Measurements from ENCODE around the gene EMB. TPM values are rescaled to one million over a fixed set of nuclear protein-coding genes. Genes with fewer than 3 reads are reported as not detected.
A peak's percentile ranks its signal among the peaks of the same experiment; 100 is the strongest.
"Not testable (repeated sequence)": the region's sequence is repeated elsewhere in the genome, so short reads cannot be mapped to it uniquely, and the experiment has no call there.

The EMB gene
- total and polyA plus RNA-seq, 4 experiments from 2014 or later = 176 to 277 (median 270) TPM

DNA sequence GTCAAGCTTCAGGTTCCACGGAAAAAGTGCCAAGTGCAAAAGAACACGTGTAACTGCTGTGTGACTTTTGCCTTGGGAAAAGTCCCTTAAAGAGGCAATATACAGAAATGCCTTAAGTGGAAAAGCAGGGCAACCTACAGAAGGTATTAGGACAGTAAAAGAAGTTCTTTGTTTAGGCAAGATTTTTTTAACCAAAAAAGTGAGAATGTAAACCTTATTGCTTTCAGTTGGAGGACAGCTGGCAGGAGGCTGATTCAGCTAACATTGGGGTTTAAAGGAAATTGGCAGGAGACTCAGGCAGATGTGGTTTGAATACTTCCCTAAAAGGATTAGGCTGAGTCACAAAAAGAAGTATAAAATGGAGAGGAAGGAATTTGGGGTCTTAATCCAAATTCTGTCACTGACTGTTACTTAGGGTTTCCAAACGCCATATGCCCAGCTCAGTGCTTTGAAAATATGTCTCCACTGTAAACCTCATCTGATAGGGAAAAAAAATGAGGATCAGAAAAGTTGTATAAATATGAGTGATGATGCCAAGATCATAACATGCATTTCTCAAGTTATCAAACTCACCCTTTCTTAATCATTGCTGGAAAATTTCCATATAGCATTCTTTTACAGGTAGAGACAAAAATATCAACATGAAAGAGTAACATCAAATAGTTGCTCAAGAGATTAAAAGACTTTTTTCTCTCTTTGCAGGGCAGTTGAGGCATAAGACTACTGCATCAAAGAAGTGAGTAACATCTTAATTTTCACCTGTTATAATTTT lies 9.8 kb downstream of the EMB start:
- H3K9me3 ChIP-seq (ENCODE audit: control insufficient read depth in 1 of 2, low read length in 2 of 2); H3K4me3 ChIP-seq (ENCODE audit: low read length in 2 of 2); H3K27me3 ChIP-seq (ENCODE audit: insufficient read depth, low read length); DNase-seq; H3K27ac ChIP-seq (ENCODE audit: low read depth, low read length); H3K36me3 ChIP-seq (ENCODE audit: insufficient read depth, low read length); H3K9me3 Mint-ChIP-seq; H3K27me3 Mint-ChIP-seq: not testable (repeated sequence)
- Mint-ChIP-seq H3K36me3 (peaks cover 22 to 31% of the 10 kb centered on the region in 2 donors), H3K27ac (peak overlapping the region; percentile 12 to 99 (median 90)), H3K4me3 (peak overlapping the region in 6 of 8 donors; percentile 11 to 74 (median 45)), H3K4me1 (peaks cover 57 to 92% (median 77%) of the 10 kb centered on the region in 4 donors)
- intact Hi-C loops (cut with micrococcal nuclease) = loop anchor here (1.0 to 2.0 kb wide), 2 partner anchors 9 to 15 kb away; no protein-coding TSS in a partner anchor
- POLR2A ChIA-PET (ENCODE audit: partially characterized antibody) = interaction anchor here (0.9 to 1.8 kb wide), 2 partner anchors 8 to 10 kb away, joined by 4 to 24 read pairs; partner anchors contain the start of gene EMB
- peaks cover 87% of the 10 kb centered on the region for H3K4me1 ChIP-seq (ENCODE audit: insufficient read depth, low read length)
- CTCF ChIA-PET (ENCODE audit: partially characterized antibody) = interaction anchor here (1.1 to 1.2 kb wide), 2 partner anchors 10 to 320 kb away, joined by 4 to 13 read pairs; partner anchors contain the start of gene EMB

DNA sequence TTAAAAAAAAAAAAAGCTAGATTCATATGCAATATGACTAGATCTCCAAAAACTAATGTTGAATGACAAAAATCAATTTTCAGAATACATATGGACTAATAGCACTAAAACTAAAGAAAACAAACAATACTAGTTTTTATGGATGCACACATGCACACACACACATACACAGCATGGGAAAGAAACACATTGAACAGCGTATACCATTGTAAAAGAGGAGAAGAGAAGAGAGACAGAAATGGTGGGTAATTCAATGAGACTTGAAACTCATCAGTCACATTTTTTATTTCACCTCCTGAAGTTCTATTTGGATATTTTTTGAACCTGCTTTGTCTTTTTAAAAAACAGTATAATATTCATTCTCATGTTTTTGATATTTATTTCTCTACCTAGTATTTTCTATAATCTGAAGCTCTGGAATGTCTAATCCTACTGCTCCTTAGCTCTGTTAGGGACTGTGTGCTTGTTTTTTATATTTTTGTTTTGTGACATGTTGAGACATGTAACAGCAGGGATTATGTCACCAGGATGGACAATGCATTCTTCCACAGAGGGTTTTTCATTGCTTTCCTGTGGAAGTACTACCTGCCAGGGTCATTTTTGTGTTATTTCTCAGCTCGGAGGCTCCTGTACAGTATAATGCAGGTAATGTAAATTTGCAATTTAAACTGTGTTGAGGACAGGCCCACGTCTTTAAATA lies 17.8 kb downstream of the EMB start:
- peaks cover 44% of the 10 kb centered on the region for H3K4me1 ChIP-seq (ENCODE audit: insufficient read depth, low read length)
- peaks cover 61 to 63% of the 10 kb centered on the region in 2 donors for H3K36me3 Mint-ChIP-seq
- H3K27me3 Mint-ChIP-seq; H3K9me3 Mint-ChIP-seq; POLR2A ChIA-PET (ENCODE audit: partially characterized antibody); H3K4me3 ChIP-seq (ENCODE audit: low read length in 2 of 2); CTCF ChIA-PET (ENCODE audit: partially characterized antibody); H3K9me3 ChIP-seq (ENCODE audit: control insufficient read depth in 1 of 2, low read length in 2 of 2); H3K27me3 ChIP-seq (ENCODE audit: insufficient read depth, low read length); H3K36me3 ChIP-seq (ENCODE audit: insufficient read depth, low read length); H3K27ac ChIP-seq (ENCODE audit: low read depth, low read length); DNase-seq: not testable (repeated sequence)
- intact Hi-C loops (cut with micrococcal nuclease) = loop anchor here (10.0 kb wide), 1 partner anchor 58 kb away; no protein-coding TSS in a partner anchor
- peak overlapping the region in 2 of 8 donors; percentile 7 to 57 for H3K4me3 Mint-ChIP-seq
- peak overlapping the region in 4 of 7 donors; percentile 12 to 79 (median 68) for H3K27ac Mint-ChIP-seq
- H3K4me1 Mint-ChIP-seq = peaks cover 47 to 84% (median 64%) of the 10 kb centered on the region in 4 donors

DNA sequence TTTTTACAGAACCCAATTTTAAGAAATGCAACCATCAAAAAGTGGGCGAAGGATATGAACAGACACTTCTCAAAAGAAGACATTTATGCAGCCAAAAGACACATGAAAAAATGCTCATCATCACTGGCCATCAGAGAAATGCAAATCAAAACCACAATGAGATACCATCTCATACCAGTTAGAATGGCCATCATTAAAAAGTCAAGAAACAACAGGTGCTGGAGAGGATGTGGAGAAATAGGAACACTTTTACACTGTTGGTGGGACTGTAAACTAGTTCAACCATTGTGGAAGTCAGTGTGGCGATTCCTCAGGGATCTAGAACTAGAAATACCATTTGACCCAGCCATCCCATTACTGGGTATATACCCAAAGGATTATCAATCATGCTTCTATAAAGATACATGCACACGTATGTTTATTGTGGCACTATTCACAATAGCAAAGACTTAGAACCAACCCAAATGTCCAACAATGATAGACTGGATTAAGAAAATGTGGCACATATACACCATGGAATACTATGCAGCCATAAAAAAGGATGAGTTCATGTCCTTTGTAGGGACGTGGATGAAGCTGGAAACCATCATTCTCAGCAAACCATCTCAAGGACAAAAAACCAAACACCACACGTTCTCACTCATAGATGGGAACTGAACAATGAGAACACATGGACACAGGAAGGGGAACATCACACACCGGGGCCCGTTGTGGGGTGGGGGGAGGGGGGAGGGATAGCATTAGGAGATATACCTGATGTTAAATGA lies 19.7 kb downstream of the EMB start:
- H3K9me3 Mint-ChIP-seq; H3K27ac ChIP-seq (ENCODE audit: low read depth, low read length); H3K36me3 ChIP-seq (ENCODE audit: insufficient read depth, low read length); H3K9me3 ChIP-seq (ENCODE audit: control insufficient read depth in 1 of 2, low read length in 2 of 2); H3K4me3 ChIP-seq (ENCODE audit: low read length in 2 of 2); H3K27me3 ChIP-seq (ENCODE audit: insufficient read depth, low read length); POLR2A ChIA-PET (ENCODE audit: partially characterized antibody); CTCF ChIA-PET (ENCODE audit: partially characterized antibody); H3K27me3 Mint-ChIP-seq; DNase-seq: not testable (repeated sequence)
- Mint-ChIP-seq H3K36me3 (peaks cover 48 to 51% of the 10 kb centered on the region in 2 donors), H3K4me3 (peak overlapping the region in 3 of 8 donors; percentile 10 to 52 (median 33)), H3K4me1 (peaks cover 53 to 85% (median 65%) of the 10 kb centered on the region in 4 donors), H3K27ac (peak overlapping the region in 4 of 7 donors; percentile 0 to 79 (median 56))
- intact Hi-C loops (cut with micrococcal nuclease) = loop anchor here (10.0 kb wide), 1 partner anchor 57 kb away; no protein-coding TSS in a partner anchor
- H3K4me1 ChIP-seq (ENCODE audit: insufficient read depth, low read length) = peaks cover 55% of the 10 kb centered on the region

DNA sequence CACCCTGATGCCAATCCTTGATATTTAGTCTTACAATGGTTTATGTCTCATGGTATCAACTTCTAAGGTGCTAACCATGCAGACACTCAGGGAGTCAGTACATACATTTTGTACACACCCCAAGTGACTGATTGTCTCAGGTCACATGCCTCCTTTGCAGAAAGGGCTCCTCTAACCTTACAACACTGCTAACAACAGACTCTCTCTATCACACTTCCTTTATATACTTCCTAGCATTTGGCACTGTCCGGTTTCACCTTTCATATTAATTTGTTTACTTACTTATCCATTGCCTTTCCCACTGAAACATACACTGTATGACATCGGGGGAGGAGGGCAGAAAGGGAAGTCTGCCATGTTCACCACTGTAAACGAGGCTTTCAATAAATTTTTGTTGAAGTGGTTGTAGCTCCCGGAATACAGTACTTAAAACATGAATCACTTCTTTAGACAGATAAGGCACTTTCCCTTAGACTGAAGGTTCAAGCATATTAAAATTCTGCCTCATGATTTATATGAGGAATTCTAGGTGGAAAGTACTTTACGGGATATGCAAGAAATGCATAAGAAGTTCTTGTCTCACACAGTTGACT lies 20.6 kb downstream of the EMB start:
- H3K4me3 Mint-ChIP-seq = peak overlapping the region in 4 of 8 donors; percentile 33 to 50 (median 40)

DNA sequence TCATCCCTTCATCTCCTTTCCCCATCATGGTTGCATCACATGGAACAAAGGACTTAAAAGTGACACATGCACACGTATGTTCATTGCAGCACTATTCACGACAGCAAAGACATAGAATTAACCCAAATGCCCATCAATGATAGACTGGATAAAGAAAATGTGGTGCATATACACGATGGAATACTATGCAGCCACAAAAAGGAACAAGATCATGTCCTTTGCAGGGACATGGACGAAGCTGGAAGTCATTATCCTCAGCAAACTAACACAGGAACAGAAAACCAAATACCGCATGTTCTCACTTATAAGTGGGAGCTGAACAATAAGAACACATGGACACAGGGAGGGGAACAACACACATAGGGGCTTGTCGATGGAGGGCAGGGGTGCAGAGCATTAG lies 21.4 kb downstream of the EMB start:
- Mint-ChIP-seq H3K27ac (peak overlapping the region in 6 of 7 donors; percentile 57 to 92 (median 70)), H3K4me1 (peaks cover 58 to 90% (median 68%) of the 10 kb centered on the region in 4 donors), H3K36me3 (peaks cover 39 to 46% of the 10 kb centered on the region in 2 donors), H3K4me3 (peak overlapping the region in 1 of 8 donors; percentile 36)
- DNase-seq; H3K9me3 Mint-ChIP-seq; H3K27ac ChIP-seq (ENCODE audit: low read depth, low read length); H3K27me3 Mint-ChIP-seq; H3K4me3 ChIP-seq (ENCODE audit: low read length in 2 of 2); POLR2A ChIA-PET (ENCODE audit: partially characterized antibody); H3K36me3 ChIP-seq (ENCODE audit: insufficient read depth, low read length); H3K9me3 ChIP-seq (ENCODE audit: control insufficient read depth in 1 of 2, low read length in 2 of 2); H3K27me3 ChIP-seq (ENCODE audit: insufficient read depth, low read length); CTCF ChIA-PET (ENCODE audit: partially characterized antibody): not testable (repeated sequence)
- intact Hi-C loops (cut with micrococcal nuclease) = loop anchor here (10.0 kb wide), 1 partner anchor 55 kb away; no protein-coding TSS in a partner anchor
- peaks cover 64% of the 10 kb centered on the region for H3K4me1 ChIP-seq (ENCODE audit: insufficient read depth, low read length)

More for the DNA sequence above, 20.6 kb downstream of the EMB start:
- Mint-ChIP-seq H3K4me1 (peaks cover 57 to 90% (median 68%) of the 10 kb centered on the region in 4 donors), H3K27me3 (no peaks in the 10 kb centered on the region), H3K36me3 (peaks cover 46 to 49% of the 10 kb centered on the region in 2 donors), H3K9me3 (peaks cover 0 to 5% (median 2%) of the 10 kb centered on the region in 8 donors), H3K27ac (peak overlapping the region in 6 of 7 donors; percentile 0 to 79 (median 76))
- intact Hi-C loops (cut with micrococcal nuclease) = loop anchor here (10.0 kb wide), 1 partner anchor 56 kb away; no protein-coding TSS in a partner anchor
- POLR2A ChIA-PET (ENCODE audit: partially characterized antibody) = no interaction called here
- CTCF ChIA-PET (ENCODE audit: partially characterized antibody) = no interaction called here
- H3K27me3 ChIP-seq (ENCODE audit: insufficient read depth, low read length) = no peaks in the 10 kb centered on the region
- no peak overlapping the region for H3K27ac ChIP-seq (ENCODE audit: low read depth, low read length)
- H3K4me1 ChIP-seq (ENCODE audit: insufficient read depth, low read length) = peaks cover 64% of the 10 kb centered on the region
- no peaks in the 10 kb centered on the region for H3K36me3 ChIP-seq (ENCODE audit: insufficient read depth, low read length)
- H3K4me3 ChIP-seq (ENCODE audit: low read length in 2 of 2) = no peak overlapping the region
- no peaks in the 10 kb centered on the region for H3K9me3 ChIP-seq (ENCODE audit: control insufficient read depth in 1 of 2, low read length in 2 of 2)
- no peak for DNase-seq

DNA sequence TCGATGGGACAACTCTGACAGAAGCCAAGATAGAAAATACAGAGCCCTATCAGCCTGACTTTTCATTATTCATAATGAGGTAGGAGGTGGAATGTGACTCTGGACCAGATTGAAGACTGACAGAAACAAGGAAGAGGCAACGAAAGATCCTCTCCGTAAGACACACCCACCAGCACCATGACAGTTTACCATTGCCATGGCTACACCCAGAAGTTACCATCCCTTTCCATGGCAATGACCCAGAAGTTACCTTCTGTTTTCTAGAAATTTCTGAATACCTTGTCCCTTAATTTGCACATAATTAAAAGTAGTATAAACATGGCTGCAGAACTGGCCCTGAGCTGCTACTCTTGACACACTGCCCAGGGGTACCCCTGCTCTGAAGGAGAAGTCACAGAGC lies 24.5 kb downstream of the EMB start:
- peaks cover 79% of the 10 kb centered on the region for H3K4me1 ChIP-seq (ENCODE audit: insufficient read depth, low read length)
- peak in 4 of 5 donors; percentile 26 to 41 (median 30) for DNase-seq
- Mint-ChIP-seq H3K27ac (peak overlapping the region; percentile 78 to 95 (median 91)), H3K4me3 (peak overlapping the region in 7 of 8 donors; percentile 36 to 79 (median 58)), H3K36me3 (peaks cover 40 to 41% of the 10 kb centered on the region in 2 donors), H3K4me1 (peaks cover 59 to 92% (median 74%) of the 10 kb centered on the region in 4 donors)
- ChIA-PET CTCF (ENCODE audit: partially characterized antibody) (interaction anchor here (0.5 to 1.7 kb wide), 2 partner anchors 10 to 24 kb away, joined by 3 to 5 read pairs; partner anchors contain the start of gene EMB), POLR2A (ENCODE audit: partially characterized antibody) (interaction anchor here (2.7 kb wide), 1 partner anchor 25 kb away, joined by 20 read pairs; the partner anchor contains the start of gene EMB)
- not testable (repeated sequence) for H3K9me3 Mint-ChIP-seq; H3K9me3 ChIP-seq (ENCODE audit: control insufficient read depth in 1 of 2, low read length in 2 of 2); H3K4me3 ChIP-seq (ENCODE audit: low read length in 2 of 2); H3K27me3 Mint-ChIP-seq; H3K36me3 ChIP-seq (ENCODE audit: insufficient read depth, low read length); H3K27me3 ChIP-seq (ENCODE audit: insufficient read depth, low read length)
- intact Hi-C loops (cut with micrococcal nuclease) = loop anchor here (1.0 to 2.0 kb wide), 2 partner anchors 14 to 24 kb away; no protein-coding TSS in a partner anchor
- peak overlapping the region; percentile 34 for H3K27ac ChIP-seq (ENCODE audit: low read depth, low read length)

Measured in CD4-positive, alpha-beta memory T cell (primary cell).